Hematopoietic multipotent progenitor cell treated with erythropoietin and hydrocortisone succinate and interleukin-3 and kit ligand, for 15 days (in vitro differentiated cells): ENCODE measurements around the gene CCDC171.
"Not testable (repeated sequence)": the region's sequence is repeated elsewhere in the genome, so short reads cannot be mapped to it uniquely, and the experiment has no call there.

Experiments used
- DNase-seq: peaks from one replicate; pipeline ENCODE4 v3.0.0-alpha.2; 2015; ENCODE audit warnings: low spot score

CCDC171 gene

DNA sequence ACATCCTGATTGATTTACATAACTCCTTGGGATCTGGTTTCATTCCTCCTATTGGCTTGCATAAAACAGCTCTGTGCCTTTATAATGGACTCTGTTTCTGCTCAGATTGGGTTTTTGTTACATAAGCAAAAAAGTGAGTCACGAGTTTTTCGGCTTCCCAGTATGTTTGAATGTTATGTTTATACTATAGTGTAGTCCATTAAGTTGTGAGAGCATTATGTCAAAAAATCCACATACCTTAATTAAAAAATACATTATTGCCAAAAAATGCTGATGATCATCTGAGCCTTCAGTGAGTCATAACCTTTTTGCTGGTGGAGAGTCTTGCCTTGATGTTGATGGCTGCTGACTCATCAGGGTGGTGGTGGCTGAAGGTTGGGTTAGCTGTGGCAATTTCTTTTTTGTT, 144.6 kb downstream of the CCDC171 start:
- no peak for DNase-seq

DNA sequence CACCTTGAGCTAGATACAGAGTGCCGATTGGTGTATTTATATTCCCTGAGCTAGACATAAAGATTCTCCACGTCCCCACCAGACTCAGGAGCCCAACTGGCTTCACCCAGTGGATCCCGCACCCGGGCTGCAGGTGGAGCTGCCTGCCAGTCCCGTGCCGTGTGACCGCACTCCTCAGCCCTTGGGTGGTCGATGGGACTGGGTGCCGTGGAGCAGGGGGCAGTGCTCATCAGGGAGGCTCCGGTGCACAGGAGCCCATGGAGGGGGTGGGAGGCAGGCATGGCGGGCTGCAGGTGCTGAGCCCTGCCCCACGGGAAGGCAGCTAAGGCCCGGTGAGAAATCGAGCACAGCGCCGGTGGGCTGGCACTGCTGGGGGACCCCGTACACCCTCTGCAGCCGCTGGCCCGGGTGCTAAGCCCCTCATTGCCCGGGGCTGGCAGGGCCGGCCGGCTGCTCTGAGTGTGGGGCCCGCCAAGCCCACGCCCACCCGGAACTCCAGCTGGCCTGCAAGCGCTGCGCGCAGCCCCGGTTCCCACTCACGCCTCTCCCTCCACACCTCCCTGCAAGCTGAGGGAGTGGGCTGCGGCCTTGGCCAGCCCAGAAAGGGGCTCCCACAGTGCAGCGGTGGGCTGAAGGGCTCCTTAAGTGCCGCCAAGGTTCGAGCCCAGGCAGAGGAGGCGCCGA, 147.2 kb downstream of the CCDC171 start:
- not testable (repeated sequence) for DNase-seq

DNA sequence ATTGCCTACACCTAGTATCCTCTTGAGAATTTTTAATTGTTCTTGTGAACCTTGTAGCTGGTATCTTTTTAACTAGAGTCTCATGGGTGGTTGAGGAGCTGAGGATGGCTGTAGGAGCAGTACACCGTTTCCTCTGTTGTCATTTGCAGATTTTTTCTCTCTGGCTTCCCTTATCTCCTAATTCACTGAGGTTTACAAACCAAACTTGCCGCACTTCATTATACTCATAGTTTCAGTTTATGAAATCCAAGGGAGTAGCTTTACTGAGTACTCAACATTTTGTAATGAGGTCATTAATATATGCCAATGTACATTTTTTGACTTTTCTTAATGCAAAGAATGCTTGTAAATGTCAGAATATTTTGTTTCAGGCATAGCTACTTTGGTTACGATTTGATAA, 154.2 kb downstream of the CCDC171 start:
- DNase-seq, result no peak

DNA sequence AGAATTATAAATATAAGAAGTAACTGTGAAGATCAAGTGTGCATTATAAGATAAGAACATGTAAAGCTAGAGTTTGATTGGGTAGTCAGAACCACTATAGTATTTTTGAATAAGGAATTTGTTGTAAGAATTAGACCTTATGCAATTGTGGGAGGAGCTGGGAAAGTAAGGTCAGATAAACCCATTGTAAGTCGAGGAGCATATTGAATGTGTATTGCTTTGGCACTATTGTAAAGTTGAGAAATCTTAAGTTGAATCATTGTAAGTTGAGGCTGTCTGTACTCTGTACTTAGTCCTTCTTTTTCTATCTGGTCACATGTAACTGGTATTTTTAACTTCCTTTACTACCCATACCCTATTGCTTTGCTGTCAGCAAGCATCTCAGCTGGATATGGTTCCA, 158.7 kb downstream of the CCDC171 start:
- no peak for DNase-seq

DNA sequence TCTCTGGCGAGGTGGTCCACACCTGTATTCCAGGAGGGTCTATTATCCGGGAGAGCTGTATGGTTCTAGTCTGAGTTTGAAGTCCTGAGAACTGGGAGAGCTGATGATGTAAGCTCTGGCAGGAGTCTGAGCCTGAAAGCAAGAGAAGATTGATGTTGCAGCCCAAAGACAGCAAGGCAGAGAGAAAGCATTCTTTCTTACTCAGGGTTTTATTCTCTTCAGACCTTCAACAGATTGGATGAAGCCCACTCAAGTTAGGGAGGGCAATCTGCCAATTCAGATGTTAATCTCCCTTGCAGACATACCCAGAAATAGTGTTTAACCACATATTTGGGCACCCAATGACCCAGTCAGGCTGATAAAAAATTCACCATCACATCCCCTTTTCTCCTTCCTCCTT, 159.1 kb downstream of the CCDC171 start:
- DNase-seq, result no peak

DNA sequence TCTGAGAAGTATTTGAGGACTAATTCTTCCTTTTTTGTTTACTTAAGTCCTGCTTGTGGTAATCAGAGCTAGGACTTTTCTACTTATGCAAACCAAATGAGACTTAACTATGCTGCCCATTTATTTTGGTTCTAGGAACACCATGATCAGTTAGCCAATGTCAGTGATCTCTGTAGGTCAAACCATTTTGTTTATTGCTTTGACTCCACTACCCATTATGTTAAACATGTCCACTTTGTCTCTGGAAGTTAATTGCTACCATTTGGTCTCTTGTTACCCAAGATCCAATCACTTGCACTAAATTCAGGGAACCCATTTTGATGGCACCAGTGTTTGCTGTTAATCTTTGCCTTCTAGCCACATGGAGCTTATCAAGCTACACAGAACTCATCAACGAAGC, 161.9 kb downstream of the CCDC171 start:
- no peak for DNase-seq

DNA sequence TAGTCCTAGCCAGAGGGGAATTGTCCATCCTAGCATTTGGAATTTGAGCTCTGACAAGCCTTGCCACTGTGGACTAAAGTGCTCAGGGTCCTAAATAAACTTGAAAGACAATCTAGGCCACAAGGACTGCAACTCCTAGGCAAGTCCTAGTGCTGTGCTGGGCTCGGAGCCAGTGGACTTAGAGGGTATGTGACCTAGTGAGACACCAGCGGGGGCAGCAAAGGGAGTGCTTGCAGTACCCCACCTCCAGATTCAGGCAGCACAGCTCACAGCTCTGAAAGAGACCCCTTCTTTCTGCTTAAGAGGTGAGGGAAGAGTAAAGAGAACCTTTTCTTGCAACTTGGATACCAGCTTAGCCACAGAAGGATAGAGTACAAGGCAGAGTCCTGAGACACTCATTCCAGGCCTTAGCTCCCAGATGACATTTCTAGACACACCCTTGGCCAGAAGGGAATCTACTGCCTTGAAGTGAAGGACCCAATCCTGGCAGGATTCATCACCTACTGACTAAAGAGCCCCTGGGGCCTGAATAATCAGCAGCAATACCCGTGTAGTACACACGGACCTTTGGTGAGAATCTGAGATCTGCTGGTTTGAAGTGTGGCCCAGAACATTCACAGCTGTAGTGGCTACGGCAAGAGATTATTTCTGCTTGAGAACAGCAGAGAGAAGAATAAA, 164.6 kb downstream of the CCDC171 start:
- DNase-seq, result no peak

DNA sequence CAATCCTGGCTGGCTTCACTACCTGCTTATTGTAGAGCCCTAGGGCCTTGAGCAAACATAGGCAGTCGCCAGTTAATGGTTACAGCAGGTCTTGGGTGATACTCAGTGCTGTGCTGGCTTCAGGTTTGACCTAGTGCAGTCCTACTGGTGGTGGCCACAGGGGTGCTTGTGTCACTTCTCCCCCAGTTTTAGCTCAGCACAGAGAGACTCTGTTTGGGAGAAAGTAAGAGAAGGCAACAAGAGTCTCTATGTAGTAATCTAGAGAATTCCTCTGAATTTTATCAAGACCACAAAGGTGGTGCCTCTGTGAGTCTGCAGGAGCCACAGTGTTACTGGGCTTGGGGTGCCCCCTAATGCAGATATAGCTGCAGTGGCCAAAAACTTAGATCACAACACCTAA, 165.6 kb downstream of the CCDC171 start:
- no peak for DNase-seq

DNA sequence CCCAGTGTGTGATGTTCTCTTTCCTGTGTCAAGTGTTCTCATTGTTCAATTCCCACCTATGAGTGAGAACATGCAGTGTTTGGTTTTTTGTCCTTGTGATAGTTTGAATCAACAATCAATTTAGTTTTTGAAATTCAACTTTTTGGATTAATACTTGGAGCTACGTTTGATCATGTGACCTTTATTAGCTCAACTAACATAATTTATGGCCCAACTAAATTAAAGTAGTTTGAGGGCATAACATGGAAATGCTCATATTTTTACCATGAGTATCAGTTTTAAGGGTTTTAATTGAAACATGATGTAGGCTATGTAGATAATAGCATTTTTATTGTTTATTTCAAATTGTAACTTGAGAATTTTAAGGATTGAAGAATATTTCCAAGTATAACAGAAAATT, 168.0 kb downstream of the CCDC171 start:
- DNase-seq, result no peak

DNA sequence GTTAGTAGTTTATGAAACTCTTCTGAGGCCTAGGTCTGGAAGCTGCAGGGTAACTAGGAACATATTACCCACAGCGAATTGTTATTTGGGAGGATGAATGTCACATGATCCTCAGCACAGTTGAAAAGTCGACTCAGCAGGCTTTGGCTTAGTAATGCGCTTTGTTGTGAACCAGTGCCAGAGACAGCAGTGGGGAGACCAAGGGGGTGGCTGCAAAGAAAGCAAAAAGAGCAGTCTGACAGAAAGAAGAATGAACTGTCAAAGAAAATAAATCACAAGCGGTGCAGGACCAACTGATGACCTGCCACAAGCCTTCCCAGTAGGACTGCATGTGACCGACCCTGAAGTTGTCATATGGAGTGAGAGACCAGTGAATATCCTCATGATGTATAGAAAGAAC, 170.0 kb downstream of the CCDC171 start:
- DNase-seq, result no peak

DNA sequence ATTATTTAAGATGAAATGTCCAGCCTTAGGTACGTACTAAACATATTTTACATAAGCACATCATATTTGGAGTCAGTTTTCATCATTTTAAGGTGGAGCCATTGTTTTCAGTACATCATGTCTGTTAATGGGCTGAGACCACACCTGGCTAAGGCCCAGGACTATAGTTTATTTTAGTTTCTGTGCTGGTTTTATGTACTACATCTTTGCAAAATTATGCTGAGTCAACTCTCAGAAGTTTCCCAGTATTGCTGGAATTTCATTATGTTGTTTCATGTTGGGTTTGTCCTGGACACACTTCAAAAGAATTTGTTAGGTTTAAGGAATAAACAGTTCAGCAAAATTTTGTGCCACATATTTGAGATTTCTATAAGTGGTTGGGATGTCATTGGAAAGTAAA, 171.2 kb downstream of the CCDC171 start:
- DNase-seq, result no peak

DNA sequence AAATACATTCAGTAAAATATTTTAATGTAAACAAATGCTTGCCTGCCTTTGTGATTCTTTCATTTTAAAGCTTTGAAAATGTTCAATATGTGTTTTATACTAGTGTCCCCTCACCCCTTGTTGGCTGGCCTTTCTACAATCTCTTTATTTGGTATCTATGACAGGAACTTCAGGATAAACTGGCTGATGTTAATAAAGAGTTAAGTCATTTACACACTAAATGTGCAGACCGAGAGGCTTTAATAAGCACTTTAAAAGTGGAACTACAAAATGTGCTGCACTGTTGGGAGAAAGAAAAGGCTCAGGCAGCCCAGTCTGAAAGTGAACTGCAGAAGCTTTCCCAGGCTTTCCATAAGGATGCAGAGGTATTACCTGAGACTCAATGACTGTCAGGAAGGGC, 171.8 kb downstream of the CCDC171 start:
- DNase-seq, result no peak

DNA sequence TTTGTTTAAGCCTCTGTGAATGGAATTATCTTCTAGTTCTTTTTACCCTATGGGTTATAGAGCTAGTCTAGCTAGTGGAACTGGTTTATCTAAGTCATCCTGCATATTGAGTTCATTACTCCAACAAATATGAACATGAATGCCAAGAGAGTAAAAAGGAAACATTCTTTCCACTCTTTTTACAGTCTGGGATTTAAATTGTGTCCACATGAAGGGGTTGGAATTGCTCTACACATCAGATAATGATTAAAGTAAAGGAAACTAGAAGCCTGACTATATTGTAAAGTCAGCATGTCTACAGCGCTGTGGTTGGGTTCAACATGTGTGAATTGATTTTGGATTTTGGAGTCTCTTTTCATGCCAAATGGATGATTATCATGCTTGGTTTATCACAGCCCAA, 173.1 kb downstream of the CCDC171 start:
- no peak for DNase-seq

DNA sequence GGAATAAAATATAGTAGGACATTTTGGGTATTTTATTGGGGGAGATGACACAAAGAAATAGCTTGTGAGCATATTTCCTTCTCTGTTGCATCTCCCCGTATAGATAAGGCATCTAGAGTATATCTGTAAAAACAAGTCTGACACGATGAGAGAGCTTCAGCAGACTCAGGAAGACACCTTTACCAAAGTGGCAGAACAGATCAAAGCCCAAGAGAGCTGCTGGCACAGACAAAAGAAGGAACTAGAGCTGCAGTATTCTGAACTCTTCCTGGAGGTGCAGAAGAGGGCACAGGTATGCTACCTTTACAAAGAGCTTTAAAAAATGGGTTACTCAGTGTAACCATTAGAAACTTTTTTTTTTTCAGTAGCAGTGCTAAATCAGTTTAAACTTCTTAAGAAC, 176.7 kb downstream of the CCDC171 start:
- no peak for DNase-seq

DNA sequence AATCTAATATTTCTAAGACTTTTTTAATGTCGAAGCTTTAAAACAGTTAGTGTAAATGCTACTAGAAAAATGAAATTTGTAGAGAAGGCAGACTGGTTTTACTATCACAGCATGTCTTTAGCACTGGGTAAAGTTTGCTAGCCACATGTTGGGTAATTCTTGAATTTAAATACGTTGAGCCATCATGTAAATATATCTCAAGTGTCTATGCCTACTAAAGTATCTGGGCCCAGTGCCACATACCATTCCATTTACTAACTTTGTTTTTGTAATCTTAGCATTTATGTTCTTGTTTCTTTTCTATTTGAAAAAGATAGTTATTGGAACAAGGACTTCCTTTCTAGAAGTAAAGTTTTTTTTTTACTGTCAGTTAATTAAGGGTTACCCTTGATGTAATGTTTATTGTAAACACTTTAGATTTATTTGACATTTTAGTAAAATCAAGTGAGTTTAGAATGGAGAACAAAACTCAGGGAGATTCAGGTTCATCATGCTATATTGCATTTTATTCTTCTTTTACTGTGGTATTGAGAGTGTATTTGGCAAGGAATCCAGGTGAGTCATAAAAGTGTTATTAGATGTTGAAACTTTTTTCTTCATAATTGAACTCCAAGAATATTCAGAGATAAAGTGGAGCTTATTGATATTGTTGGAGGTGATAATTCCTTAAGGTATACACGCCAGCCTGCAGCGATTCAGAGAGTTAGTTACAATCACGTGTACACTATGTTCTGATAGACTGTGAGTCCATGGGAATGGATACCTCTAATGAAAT, 182.4 kb downstream of the CCDC171 start:
- DNase-seq, result no peak

DNA sequence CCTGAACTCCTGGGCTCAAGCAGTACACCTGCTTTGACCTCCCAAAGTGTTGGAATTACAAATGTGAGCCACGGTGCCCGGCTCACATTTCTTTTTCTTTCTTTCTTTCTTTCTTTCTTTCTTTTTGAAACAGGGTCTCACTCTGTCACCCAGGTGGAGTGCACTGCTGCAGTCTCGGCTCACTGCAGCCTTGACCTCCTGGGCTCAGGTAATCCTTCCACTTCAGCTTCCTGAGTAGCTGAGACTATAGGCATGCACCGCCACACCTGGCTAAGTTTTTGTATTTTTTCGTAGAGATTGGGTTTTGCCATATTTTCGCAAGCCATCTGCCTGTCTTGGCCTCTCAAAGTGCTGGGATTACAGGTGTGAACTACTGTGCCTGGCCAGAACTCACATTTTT, 183.7 kb downstream of the CCDC171 start:
- no peak for DNase-seq

DNA sequence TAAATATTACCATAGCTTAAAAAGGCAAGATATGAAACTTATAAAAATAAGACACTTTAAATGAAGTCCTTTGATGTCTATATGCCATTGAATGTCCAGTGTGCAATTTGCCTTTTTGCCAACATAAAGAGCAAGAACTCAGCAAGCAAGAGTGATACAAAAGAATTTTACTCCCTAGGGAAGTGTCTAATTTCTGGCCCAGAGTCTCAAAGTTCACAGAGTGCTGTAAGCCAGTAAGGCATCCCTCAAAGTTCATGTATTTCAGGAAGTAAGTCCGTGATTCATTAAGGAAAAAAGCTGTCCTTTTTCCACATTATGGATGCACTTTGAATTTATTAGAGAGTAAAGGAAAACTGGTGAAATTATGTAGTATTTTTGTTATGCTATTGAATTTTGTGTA, 185.2 kb downstream of the CCDC171 start:
- no peak for DNase-seq

DNA sequence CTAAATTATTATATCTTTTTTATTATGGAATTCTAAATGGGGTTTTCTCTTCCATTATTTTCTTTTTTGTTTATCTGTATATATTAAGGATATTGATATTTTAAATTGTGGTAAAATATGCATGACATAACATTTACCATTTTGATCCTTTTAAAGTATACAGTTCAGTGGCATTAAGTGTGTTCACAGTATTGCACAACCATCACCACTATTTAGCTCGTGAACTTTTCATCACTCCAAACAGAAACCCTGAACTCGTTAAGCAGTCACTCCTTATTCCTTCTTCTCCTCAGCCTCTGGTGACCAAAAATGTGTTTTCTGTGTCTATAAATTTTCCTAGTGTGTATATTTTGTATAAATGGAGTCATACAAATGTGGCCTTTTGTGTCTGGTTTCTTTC, 188.2 kb downstream of the CCDC171 start:
- DNase-seq, result no peak

DNA sequence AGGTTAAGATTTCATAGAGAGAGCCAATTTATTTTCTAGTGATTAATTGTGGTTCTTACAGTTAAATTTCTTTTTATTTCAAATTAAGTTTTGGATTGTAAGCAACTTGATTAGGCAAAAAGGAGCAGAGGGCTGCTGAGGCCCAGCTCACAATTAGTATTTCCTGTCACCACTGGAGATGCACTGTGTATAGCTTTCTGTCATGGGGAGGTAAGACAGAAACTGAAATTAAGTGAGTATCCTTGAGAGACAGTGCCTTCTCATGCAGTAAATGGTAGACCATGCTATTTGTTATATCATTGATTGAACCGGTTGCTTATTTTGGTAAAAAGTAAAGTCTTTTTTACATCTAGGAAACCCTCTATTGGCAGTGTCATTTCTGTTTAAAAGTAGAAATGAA, 190.7 kb downstream of the CCDC171 start:
- no peak for DNase-seq

DNA sequence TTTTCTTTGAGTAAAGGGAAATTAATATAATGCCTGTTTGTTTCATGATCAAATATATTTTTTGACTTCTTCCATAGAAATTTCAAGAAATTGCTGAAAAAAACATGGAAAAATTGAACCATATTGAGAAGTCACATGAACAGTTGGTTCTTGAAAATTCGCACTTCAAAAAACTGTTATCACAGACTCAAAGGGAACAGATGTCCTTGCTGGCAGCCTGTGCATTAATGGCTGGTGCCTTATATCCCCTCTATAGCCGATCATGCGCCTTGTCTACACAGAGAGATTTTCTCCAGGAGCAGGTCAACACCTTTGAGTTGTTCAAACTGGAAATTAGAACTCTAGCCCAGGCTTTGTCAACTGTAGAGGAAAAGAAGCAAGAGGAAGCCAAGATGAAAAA, 191.4 kb downstream of the CCDC171 start:
- DNase-seq, result no peak

DNA sequence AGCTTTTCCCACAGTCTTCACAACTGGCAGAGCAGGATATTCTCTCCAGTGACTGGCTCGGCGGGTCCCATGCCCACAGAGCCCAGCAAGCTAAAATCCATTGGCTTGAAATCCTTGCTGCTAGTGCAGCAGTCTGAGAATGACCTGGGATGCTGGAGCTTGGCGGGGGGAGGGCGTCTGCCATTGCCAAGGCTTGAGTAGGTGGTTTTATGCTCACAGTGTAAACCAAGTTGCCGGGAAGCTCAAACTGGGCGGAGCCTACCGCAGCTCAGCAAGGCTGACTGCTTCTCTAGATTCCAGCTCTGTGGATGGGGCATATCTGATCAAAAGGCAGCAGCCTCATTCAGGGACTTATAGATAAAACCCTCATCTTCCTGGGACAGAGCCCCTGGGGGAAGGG, 194.1 kb downstream of the CCDC171 start:
- no peak for DNase-seq

DNA sequence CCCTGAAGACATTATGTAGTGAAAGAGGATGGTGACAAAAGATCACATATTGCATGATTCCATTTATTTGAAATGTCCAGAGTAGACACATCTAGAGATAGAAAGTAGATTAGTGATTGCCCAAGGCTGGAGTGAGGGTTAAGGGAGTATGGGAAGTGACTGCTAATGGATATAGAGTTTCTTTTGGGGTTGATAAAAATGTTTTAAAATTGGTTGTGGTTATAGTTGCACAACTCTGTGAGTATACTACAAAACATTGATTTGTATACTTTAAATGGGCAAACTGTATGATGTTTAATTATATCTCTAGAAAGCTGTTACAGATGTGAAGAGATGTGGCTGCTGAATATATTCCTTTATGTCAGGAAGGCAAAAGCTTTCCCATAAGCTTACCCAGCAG, 202.8 kb downstream of the CCDC171 start:
- DNase-seq, result no peak

DNA sequence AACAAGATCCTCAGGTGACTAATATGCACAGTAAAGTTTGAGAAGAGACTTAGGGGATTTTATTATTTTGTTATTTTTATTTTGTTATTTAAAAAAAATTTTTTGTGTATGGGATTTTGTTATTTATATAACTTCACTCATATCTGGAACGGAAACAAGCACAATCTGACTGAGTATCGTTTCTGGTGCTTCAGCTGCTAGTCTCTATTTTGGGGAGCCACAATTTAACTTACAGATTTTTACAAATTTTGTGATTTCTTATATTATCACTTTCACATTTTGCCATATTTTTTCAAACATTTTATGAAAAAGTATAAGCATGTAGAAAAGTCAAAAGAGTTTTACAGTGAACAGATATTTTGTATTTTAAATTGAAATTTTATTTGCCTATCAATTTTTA, 208.7 kb downstream of the CCDC171 start:
- no peak for DNase-seq
